HG02678 (cell line): ENCODE measurements around the gene CFD.

Experiments
- ATAC-seq: cut with Tn5 transposase; IDR thresholded peaks from one replicate; pipeline ENCODE4 v1.9.1; 2021; ENCODE audit warnings: mild to moderate bottlenecking, moderate library complexity; ENCODE audit not compliant: unreplicated experiment

Gene CFD

DNA sequence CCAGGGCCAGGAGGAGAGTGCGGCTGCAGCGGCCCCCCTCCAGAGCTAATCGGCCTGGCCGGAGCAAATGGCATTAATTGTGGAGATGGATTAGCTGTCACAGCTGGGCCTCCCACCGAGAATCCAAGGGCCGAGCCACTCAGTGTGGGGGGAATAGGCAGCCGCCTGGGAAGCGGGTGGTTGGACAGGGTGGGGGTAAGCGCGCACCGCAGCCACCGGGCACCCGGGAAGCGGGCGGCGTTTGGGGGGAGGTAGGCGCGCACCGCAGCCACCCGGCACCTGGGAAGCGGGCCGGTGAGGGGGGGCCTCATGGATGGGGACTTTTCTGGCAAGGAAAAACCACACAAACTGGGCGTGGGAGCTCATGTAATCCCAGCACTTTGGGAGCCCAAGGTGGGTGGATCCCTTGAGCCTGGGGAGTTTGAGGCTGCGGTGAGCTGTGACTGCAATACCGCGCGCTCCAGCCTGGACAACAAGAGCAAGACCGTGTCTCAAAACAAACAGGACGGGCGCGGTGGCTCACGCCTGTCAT, 43.9 kb downstream of the CFD start:
- no peak for ATAC-seq

DNA sequence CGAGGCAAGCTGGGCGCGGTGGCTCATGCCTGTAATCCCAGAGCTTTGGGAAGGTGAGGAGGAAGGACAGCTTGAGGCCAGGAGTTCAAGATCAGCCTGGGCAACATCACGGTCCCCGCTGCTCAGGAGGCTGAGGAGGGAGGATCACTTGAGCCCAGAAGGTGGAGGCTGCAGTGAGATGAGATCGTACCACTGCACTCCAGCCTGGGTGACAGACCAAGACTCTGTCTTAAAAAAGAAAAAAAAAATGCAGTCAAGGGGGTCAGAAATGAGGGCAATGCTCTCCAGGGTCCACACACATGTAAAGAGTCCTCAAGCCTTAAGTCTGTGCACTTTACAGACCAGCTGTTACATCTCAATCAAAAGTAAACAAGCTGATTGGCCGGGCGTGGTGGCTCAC, 45.1 kb downstream of the CFD start:
- ATAC-seq = no peak

DNA sequence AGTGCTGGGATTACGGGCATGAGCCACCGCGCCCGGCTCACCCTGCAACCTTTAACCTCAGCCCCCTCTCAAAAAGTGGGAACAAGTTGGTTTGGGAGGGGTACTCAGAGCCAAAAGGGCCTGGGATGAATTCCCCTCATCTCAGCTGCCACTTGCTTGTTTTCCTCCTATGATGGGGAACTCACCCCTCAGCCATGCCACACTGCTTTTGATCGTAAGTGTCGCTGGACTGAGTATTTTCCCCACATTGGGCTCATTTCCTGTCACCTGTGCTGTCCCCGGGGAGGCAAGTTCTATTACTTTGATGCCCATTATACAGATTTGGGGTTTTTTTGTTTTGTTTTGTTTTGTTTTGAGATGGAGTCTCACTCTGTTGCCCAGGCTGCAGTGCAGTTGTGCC, 47.0 kb downstream of the CFD start:
- ATAC-seq = no peak

DNA sequence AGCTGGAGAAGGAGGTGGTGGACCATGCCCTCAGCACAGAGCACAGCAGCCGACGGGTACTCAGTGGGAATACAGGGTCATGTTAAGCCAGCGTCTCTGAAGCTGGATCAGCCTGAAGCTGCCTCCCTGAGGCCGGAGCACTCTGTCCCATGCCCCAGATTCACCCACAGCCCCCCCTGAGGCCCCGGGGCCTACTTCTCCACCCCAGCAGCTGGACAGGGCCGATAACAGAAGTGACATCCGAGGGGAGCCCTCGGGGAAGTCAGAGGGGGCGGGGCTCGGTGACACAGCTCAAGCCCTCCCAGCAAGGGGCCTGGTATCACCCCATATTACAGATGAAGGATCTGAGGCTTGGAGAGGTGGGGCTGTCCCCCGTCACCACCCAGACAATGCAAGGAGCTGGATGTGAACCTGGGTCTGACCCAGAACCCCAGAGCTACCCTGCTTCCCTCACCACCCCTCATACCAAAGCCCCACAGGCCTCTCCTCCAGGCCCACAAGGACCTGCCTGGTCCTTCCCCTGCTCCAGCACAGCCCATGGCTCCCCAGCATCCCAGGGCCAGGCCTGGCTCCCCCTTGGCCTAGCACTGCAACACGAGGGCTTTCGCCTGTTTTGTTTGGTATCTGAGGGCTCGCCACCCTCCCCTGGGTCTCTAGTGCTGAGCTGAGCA, 47.9 kb downstream of the CFD start:
- ATAC-seq = no peak

DNA sequence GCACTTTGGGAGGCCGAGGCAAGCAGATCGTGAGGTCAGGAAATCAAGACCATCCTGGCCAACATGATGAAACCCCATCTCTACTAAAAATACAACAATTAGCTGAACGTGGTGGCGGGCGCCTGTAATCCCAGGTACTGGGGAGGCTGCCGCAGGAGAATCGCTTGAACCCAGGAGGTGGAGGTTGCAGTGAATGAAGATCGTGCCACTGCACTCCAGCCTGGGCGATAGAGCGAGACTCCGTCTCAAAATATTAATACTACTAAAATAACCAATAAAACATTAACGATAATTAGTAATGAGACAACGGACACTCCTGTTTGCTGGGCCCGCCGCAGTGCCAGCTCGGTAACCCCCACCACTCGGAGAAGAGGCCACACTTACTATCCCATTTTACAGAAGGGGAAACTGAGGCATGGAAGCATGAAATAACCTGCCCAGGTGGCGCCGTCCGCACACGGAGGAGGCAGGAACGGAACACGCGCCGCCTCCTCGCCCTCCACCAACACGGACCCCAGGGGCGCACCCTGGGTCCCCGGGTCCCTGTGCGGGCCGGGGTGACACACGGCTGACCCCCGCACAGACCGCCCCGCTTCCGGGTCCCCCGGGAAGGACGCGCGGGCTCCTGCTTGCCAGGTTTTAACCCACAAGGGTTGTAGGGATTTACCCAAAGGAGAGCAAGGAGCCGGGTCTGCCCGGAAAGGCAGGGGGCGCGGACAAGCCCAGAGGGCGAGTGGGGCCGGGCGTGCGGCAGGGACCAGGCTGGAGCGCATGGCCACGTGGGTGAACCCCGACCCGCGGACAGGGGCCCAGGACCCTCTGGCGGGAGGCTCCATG, 52.0 kb downstream of the CFD start:
- no peak for ATAC-seq

DNA sequence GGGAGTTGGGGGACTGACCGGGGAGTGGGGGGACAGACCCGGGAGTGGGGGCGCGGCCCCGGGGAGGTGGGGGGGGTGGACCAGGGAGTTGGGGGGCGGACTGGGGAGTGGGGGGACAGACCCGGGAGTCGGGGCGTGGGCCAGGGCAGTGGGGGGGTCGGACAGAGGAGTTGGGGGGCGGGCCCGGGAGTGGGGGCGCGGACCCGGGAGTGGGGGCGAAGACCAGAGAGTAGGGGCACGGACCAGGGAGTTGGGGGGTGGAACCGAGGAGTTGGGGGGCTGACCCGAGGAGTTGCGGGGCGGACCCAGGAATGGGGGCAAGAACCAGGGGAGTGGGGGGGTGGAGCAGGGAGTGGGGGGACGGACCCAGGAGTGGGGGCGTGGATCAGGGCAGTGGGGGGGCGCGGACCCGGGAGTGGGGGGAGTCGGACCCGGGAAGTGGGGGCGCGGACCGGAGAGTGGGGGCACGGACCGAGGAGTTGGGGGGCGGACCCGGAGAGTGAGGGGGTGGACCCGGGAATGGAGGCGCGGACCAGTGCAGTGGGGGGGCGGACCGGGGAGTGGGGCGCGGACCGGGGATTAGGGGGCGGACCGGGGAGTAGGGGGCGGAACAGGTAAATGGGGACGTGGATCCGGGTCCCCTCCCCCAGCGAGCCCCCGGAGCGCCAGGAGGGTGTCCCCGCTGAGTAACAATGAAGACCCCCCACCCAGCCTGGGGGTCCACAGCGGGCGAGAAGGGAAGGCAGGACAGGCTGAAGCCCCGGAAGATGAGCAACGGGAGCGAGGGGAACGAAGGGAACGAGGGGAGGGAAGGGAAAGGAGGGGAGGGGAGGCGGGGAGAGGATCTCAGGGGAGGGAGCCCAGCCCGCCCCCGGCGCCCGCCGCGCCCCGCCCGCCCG, 53.0 kb downstream of the CFD start:
- no peak for ATAC-seq
